GM21619 (cell line): ENCODE data around the gene COPZ1.
"Not testable (repeated sequence)": the region's sequence is repeated elsewhere in the genome, so short reads cannot be mapped to it uniquely, and the experiment has no call there.

Experiments
- ATAC-seq: cut with Tn5 transposase; IDR thresholded peaks from one replicate; pipeline ENCODE4 v1.9.1; 2021; ENCODE audit not compliant: unreplicated experiment

Gene COPZ1

DNA sequence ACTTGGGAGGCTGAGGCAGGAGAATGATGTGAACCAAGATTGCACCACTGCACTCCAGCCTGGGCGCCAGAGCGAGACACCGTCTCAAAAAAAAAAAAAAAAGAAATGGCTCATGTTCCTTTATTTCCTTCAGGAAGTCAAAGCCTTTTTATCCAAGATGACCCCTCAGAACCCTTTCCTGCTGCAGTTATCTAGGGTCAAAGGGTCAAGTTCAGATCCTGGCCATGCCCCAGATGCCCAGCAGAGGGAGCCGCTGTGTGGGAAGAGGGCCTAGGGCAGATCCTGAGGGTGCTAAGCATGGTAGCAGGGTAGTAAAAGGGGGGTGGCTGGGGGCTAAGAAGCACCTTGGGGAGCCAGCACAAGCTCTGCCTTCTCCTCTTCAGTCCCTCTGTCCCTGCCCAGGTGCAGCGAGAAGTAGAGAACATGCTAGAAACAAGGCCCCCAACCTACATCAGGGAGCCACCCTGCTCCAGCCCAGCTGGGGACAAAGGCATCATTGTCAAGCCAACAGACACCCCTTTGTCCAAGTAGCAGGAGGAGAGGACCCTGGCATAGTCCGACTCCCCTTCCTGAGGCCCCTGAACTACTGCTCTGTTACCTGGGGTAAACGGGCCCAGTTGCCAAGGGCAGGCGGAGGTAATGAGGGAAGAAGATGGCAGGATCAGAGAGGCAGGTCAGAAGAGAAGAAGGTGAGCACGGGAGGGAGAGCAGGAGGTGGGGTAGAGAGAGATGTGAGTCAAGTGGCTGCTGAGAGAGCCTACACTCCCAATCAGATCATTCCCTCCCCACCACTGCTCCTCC, 30.6 kb upstream of the COPZ1 start:
- peak; percentile 57 for ATAC-seq

DNA sequence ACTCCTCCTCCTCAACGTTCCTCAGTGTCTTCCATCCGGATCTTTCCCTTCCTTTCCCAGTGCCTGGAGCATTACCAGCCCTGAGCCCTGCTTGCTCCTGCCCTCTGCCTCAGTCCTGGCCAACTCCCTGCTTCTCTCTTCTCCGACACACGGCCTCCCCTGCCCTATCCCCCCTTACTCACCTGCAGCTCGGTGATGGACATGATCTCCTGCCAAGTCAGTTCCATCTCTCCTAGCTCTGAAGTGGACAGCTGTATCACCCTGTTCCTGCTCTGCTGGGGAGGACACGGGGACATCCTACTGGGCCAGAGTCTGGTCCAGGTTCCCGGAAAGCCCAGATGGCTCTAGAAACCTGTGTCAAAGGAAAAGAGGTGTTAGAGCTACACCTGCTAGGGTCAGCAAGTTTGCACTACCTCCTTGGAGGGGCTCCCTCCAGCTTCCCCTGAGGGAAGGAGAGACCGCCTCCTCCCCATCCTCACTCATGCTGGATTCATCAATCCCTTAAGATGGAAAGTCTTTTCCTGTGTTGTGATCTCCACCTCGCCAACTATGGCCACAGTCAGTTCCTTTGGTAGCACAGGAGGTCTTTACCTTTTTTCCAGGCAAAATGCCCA, 29.9 kb upstream of the COPZ1 start:
- no peak for ATAC-seq

DNA sequence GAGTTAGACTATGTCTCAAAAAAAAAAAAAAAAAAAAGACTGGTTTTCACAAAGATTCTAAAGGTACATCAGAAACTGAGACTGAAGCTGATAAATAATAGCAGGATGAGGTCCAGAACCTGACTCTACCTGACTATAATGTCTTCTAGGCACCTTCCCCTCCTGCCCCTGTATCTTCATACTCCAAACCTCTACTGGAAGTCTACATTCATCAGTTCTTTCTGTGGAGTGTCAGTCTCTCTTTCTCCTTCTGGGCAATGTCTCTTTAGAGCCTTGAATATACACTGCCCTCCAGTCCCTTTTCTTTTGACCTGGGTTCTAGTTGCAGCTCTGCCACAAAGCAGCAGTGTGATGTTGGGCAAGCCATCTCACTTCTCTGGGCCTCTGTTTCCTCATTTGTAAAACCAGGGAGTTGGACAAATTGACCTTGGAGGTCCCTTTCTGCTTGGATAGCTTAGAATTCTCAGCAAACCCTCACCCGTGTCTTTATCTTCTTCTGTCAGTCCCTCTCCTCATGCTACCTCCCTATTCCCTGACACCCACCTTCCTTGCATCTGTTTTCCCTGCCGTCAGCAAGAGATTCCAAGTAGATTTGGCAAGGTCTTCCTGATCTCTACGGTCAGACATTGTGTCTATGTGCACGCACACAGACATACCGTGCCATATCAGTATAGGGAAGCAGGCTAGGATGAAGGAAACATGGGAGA, 28.4 kb upstream of the COPZ1 start:
- no peak for ATAC-seq

DNA sequence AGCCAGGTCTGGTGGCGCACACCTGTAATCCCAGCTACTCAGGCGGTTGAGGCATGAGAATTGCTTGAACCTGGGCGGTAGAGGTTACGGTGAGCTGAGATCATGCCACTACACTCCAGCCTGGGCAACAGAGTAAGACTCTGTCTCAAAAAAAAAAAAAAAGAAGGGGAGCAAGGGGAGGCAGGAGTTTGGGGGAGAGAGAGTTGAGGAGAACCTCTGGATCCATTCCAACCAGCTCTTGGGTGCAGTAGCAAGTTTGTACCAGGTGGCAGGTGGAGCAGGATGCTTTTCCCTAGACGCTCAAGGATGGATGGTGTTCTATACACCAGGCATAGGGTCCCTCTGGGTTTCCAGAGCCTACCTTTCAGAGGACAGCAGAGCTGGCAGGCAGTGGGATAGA, 26.0 kb upstream of the COPZ1 start:
- ATAC-seq = no peak

DNA sequence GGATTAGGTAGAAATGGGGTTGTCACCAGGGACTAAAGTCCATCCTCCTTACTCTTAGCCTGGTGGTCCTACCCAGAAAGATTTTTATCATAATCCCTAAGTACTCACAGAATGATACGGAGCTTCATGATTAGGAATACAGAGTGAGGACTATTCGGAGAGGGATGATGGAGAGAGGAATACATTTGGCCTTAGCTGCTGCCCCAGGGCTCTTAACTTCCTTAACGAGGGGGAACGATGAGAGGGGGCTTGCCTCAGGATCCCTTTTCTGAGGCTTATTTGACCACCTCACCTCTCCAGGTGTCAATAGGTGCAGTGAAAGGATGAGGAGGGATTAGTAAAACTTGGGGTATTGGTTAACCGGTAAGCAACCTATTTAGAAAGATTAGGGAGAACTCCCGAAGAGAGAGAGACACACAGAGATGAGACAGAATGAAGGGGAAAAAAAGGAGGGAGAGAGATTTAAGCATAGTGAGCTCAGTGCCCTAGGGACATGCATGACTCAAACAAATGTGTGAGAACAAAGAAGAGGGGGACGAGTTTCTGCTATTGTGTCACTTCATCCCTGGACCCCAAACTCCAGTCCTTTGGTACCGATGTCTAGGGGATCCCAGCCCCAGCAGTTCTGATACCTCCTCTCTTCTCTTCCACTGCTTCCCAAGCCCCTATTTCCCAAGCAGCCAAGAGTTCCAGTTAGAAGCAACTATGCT, 25.3 kb upstream of the COPZ1 start:
- no peak for ATAC-seq

DNA sequence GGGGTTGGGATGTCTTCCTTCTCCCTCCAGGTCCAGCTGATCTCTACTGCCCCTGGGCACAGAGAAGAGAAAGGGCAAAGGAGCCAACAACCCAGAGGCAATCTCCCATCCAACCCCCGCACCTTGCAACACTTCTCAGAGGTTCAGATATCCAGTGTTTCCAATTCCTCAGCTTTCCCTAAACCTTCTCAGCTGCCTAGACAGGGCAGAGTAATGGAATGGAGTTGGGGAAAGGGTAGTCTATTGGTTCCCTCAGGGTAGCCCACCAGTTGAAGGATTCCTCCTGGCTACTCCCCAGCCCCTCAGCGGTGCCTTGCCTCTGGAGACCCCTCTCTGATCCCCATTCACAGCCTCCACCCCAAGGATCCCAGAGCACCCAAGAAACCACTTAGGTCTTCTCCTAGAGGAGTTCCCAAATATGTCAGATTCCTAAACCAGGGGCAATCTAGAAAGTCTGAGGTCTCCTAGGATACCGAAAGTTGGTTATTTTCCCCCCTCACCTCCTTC, 24.7 kb upstream of the COPZ1 start:
- no peak for ATAC-seq

DNA sequence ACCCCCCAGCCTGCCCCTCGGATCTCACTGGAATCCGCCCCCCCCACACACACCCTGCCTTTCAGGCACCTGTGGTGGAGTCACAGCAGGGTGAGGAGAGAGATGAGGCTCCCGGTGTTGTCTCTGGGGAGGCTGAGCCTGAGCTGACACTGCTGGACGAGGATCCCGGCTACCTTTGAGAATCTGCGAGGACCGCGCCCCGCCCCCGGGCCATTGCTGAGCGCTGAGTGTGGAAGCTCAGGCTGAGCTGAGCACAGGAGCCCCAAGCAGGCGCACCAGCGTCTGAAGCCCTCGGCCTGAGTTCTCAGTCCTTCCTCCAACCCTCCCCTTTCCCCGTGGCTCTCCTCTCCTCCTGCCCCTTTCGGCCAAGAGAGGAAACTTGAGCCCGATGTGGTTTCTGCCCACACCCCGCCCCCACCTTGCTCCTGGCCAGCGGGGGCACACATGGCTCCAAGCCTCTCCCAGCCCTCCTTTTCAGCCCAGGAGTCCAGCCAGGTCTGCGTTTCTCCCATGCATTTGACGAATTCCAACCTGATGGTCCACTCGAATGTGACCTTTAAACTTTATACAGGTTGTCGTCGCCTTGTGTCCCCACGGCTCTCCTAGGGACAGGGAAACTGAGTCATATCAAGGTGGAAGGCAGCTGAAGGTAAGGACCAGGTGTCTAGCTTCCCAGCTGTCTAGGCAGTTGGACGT, 24.1 kb upstream of the COPZ1 start, which contains the start of gene NFE2:
TSS of gene NFE2 (minus strand) at position 284 of the 696 bp plus-strand sequence. CDS start 5,767 bp downstream, outside the sequence.
- ATAC-seq = no peak

DNA sequence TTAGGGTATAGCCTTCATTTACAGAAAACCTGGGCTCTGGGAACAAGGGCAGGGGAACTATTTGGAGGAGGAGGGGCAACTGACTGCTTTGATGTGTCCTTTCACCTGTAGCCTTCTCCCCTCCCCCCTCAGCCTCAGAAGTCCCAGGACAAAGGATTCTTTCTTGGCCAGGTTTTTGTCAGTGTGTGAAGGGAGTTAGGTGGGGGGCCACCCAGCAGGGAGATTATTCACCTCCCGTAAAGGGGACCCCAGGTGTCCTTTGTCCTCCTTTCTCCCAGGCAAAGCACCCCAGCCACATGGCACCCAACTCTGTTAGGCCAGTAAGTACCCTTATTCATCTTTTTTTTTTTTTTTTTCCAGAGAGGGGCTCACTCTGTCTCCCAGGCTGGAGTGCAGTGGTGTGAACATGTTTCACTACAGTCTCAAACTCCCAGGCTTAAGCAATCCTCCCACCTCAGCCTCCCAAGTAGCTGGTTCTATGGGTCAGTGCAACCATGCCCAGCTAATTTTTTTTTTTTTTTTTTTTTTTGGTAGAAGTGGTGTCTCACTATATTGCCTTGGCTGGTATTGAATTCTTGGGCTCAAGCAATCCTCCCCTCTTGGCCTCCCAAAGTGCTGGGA, 23.4 kb upstream of the COPZ1 start:
- no peak for ATAC-seq

DNA sequence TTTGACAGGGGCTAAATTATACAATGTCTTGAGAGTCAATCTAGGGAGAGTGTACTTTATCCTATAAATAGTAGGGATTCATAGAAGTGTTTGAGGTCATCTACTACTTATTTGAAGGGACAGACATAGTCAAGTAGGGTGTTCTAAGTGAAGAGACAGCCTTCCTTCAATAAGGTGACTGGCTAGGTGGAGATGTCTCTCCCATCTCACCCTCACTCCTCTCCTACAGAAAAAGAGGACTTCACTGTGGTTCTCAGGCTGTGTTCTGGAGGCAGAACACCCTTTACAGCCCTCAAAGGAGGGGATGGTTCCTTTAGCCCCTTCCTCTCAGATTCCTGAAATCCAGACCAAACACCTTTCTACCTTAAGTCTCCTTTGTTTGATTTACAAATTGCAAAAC, 21.3 kb upstream of the COPZ1 start:
- ATAC-seq = no peak

DNA sequence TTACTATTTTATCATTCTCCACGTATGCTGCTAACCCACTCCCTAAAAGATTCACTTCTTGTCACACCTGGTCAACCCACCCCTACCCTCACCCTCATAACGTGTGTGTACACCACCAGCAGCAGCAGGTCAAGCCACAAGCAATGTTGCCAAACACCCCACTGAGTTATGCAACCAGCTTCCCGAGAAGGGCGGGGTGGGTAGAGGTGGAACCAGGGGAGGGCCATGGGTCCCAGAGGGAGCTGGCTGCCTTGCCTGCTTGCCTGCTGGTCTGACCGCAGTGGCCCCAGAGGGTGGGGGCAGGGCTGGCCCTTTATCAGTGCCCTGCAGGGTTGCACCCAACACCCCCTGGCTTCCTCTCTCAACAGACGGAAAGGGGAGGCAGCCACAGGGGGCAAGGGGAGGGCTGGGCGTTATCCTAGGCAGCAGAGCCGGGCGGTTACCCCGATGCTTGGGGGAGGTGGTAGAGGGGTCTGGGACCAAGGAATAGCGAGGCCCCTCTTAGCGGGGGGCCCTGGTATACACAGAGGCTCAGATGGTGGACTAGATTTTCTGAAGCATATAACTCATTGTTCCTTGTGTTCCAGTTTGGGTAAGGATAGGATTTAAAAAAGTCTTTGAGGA, 20.6 kb upstream of the COPZ1 start:
- no peak for ATAC-seq

DNA sequence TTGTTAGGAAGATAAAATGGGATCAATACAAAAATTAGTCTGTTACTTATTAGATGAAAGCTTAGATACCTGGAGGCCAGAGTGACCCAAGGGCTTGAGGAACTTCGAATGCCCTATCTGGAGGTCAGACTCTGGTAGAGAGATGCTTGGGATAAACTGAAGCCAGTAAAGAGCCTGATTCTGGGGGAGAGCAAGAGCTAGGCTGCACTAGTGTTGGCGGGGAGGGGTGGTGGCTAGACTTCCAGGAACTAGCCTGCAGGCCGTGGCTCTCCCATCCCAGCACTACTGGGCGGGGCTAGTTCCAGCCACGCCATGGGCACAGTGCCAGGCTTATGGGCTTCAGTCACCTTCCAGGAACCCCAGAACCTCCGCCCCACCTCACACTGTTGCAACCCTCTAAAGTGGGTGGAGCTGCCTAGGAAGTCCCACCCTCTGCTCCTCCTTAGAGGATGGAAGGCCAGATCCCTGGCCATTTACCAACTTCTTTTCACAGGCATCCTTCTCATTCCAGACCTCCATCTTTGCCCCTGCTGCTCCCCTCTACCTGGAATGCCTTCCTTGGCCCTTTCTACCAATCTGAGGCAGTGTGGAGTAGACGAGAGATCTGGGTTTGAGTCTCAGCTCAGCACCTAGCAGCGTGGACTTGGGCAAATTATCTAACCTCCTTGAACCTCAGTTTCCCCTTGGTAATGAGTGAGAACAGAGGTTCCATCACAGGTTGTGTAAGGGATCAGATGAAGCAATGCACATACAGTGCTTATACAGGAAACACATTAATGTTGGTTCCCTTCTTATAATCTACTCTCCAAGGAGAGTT, 17.8 kb upstream of the COPZ1 start:
- no peak for ATAC-seq

DNA sequence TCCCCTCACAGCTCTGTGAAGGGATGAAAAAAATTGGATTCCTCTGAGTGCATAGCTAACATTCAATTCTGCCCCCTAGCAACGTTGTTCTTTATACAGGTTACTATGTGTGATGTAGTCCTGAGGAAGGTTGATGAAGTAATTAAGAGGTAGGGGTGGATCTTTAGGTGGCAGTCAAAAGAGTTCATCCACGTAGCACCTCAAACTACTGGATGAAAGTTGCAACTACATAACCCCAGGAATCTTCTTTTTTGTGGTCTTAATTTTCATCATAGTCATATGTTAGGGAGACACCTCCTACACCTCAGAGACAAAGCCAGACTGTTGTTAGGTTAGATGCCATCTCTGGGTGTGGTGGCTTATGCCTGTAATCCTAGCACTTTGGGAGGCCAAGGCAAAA, 13.9 kb upstream of the COPZ1 start:
- no peak for ATAC-seq

DNA sequence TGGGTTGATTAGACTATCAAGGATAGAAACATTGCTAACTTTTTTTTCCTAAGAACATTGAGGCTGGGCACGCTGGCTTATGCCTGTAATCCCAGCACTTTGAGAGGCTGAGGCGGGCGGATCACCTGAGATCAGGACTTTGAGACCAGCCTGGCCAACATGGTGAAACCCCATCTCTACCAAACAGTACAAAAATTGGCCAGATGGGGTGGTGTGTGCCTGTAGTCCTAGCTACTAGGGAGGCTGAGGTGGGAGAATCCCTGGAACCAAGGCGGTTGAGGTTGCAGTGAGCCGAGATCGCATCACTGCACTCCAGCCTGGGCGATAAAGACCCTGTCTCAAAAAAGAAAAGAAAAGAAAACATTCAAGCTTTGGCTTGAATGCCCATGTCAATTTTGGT, 12.6 kb upstream of the COPZ1 start:
- not testable (repeated sequence) for ATAC-seq

DNA sequence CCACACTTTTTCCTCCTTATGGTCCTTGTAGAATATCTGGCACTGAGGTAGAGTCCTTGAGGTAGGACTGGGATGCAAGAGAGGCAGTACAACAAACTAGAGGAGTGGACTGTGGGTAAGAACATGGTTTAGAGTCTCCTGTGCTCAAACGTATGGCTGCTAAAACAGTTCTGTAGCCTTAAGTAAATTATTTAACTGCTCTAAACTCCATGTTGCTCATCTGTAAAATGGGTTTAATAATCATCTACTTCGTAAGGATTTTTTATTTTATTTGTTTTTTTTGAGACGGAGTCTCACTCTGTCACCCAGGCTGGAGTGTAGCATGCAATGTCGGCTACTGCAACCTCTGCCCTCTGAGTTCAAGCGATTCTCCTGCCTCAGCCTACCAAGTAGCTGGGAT, 3.6 kb upstream of the COPZ1 start:
- no peak for ATAC-seq

DNA sequence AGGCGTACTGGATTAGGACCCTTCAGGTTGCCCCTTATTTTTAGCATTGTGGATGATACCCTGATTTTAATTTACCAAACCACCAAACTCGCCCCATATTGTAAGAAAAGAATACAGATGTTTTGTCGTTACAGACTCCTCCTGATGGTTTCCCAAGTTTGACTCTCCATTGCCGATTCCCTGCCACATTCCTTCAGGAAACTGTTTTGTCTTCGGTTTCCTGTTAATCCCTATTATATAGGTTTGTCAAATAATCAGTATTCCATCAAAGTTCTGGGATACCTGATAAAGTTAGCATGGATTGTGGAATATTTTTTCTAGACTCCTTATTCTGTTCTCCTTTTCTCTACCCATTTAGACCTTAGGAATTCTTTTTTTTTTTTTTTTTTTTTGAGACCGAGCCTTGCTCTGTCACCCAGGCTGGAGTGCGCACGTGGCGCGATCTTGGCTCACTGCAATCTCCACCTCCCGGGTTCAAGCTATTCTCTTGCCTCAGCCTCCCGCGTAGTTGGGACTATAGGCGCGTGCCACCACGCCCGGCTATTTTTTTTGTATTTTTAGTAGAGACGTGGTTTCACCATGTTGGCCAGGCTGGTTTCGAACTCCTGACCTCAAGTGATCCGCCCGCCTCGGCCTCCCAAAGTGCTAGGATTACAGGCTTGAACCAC, 645 bp downstream of the COPZ1 start:
- ATAC-seq = not testable (repeated sequence)

DNA sequence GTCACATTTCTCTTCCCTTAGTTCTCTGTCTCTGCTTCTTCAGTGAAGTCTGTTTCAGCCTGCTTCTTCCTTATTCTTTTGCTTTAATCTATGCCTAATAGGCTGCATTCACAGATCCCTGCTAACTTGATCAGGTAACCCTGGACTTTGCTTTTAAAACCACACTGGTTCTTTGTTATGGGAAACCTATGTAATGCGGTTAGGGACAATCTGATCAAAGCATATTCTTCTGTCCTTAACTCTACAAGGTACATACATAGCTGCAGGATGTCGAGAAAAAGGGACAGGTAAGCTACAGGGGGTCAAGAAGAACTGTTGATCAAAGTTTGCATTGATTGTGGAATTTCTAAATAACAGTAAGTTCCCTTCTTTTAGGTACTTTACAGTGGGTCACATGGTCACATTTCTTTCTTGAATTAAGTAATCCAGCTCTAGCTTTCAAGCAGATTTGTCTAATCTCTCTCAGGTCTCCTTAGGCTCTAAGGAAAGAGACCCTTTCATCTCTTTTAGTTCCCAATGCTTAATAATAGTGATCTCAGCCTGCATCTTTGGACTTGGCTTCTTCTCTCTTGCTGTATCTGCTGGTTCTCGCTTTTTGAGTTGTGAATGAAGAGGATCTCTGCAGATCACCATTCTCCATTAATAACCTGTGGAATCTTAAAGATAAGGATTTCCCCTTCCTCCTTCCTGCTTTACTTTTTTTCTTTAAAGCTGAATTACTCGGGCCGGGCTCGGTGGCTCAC, 3.8 kb downstream of the COPZ1 start:
- ATAC-seq = no peak

DNA sequence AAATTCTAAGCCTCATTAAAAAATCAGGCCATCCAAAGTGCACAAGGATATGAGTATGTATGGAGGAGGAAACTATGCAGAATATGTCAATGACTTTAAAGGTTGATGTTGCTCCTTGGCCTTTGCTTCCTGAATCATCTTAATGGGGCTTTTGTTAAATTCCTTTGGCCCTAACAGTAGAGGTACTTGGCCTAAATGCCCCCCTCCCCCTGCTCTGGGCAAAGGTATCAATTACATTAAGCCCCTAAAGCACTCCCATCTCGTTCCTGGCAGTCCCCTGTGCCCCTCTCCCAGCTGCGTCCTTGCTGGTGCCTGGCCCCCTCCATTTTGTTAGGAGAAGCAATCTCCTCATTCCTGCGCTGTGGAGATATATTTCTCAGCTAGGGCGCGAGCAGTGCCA, 4.8 kb downstream of the COPZ1 start:
- ATAC-seq = no peak

DNA sequence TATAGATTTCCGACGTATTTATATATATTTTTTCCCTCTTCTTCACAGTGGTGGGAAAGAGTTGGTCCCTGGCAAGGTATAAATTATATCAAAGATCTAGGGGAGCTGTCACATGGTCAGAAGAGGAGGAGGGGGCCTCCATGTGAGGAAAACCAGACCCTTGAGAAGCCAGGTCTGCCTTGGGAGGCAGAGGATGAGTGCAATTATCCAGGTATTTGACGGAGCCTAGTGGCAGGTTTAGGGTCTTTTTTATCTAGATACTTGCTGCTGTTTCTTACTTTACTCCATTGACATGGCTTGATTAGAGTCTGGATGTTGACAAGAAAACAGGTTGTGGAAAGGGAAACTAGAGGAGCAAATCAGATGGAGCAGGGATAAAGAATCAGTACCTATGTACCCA, 5.5 kb downstream of the COPZ1 start:
- ATAC-seq = no peak
